ENCODE results near the gene TNFRSF1B. TPM values are rescaled to one million over a fixed set of nuclear protein-coding genes. Genes with fewer than 3 reads are reported as not detected.

Gene TNFRSF1B
- polyA plus RNA-seq, result 0.24 TPM in 1 of 2 replicates, not detected in the other
- polyA minus RNA-seq, result not detected in 2 replicates

DNA sequence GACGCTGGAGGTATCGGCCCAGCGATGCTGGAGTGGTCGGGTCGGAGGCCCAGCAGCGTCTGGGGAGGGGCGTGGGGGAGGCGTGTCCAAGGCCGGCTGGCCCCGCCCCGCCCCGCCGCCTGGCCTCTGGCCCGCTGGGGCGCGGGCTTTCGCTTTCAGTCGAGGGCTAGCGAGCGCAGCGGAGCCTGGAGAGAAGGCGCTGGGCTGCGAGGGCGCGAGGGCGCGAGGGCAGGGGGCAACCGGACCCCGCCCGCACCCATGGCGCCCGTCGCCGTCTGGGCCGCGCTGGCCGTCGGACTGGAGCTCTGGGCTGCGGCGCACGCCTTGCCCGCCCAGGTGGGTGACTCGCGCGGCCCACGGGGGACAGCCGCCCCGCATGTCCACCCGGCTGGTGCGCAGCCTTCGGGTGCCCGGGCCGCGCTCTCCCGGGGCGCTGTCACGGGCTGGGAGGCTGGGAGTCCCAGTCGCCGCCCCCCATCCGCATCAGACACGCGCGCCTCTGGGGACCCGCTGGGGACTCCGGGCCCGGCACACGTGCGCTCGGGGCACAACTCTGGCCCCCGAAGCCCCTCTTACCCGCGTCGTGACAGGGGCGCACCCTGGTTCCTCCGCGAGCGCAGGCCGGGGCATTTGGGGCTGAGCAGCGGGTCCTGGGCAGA is at the start of gene TNFRSF1B:
Gene TNFRSF1B, plus strand, starts transcription at position 158 of the 659 bp plus-strand sequence. Its CDS starts 101 bp downstream, at position 259.
- Histone ChIP-seq H3K27me3 (ENCODE audit: insufficient read depth, low read depth, low read length) (peaks cover 12% of the 10 kb centered on the region), H3K9ac (ENCODE audit: low read length) (no peak within 1 kb of the TSS), H3K4me3 (ENCODE audit: low read length) (no peak within 1 kb of the TSS), H3K79me2 (replicated peaks; ENCODE audit: insufficient read depth, low read length) (no peaks in the 10 kb centered on the region), H3K27ac (ENCODE audit: low read length) (no peak within 1 kb of the TSS), H3F3A (ENCODE audit: insufficient read depth, low read length, poor library complexity, severe bottlenecking) (no peaks in the 10 kb centered on the region), H4K20me1 (ENCODE audit: insufficient read depth) (no peaks in the 10 kb centered on the region), H3K9me2 (ENCODE audit: insufficient read depth, low read length) (no peaks in the 10 kb centered on the region), H3K36me3 (ENCODE audit: insufficient read depth, low read length) (no peaks in the 10 kb centered on the region), H3K9me3 (ENCODE audit: low read length) (no peaks in the 10 kb centered on the region), H2AFZ (ENCODE audit: low read depth, low read length) (no peak within 1 kb of the TSS), H3K4me2 (ENCODE audit: low read length) (no peak within 1 kb of the TSS)
- TF ChIP-seq SMC3 (conservative IDR thresholded peaks at IDR 0.05; ENCODE audit: poor library complexity) (no peak), EZH2 (IDR thresholded peaks at IDR 0.05; ENCODE audit: borderline replicate concordance, insufficient read depth, low read length, poor library complexity, severe bottlenecking) (no peak), POLR2AphosphoS5 (IDR thresholded peaks at IDR 0.05) (no peak), EP300 (conservative IDR thresholded peaks at IDR 0.05; ENCODE audit: poor library complexity, severe bottlenecking) (no peak), RAD21 (conservative IDR thresholded peaks at IDR 0.05) (no peak), REST (IDR thresholded peaks at IDR 0.05; ENCODE audit: borderline replicate concordance) (no peak), MXI1 (conservative IDR thresholded peaks at IDR 0.05; ENCODE audit: poor library complexity, severe bottlenecking) (no peak), TAF1 (IDR thresholded peaks at IDR 0.05; ENCODE audit: low read depth) (no peak)
- TF ChIP-seq, protein P1, sequence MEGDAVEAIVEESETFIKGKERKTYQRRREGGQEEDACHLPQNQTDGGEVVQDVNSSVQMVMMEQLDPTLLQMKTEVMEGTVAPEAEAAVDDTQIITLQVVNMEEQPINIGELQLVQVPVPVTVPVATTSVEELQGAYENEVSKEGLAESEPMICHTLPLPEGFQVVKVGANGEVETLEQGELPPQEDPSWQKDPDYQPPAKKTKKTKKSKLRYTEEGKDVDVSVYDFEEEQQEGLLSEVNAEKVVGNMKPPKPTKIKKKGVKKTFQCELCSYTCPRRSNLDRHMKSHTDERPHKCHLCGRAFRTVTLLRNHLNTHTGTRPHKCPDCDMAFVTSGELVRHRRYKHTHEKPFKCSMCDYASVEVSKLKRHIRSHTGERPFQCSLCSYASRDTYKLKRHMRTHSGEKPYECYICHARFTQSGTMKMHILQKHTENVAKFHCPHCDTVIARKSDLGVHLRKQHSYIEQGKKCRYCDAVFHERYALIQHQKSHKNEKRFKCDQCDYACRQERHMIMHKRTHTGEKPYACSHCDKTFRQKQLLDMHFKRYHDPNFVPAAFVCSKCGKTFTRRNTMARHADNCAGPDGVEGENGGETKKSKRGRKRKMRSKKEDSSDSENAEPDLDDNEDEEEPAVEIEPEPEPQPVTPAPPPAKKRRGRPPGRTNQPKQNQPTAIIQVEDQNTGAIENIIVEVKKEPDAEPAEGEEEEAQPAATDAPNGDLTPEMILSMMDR (IDR thresholded peaks at IDR 0.05; ENCODE audit: poor library complexity, severe bottlenecking), result no peak

DNA sequence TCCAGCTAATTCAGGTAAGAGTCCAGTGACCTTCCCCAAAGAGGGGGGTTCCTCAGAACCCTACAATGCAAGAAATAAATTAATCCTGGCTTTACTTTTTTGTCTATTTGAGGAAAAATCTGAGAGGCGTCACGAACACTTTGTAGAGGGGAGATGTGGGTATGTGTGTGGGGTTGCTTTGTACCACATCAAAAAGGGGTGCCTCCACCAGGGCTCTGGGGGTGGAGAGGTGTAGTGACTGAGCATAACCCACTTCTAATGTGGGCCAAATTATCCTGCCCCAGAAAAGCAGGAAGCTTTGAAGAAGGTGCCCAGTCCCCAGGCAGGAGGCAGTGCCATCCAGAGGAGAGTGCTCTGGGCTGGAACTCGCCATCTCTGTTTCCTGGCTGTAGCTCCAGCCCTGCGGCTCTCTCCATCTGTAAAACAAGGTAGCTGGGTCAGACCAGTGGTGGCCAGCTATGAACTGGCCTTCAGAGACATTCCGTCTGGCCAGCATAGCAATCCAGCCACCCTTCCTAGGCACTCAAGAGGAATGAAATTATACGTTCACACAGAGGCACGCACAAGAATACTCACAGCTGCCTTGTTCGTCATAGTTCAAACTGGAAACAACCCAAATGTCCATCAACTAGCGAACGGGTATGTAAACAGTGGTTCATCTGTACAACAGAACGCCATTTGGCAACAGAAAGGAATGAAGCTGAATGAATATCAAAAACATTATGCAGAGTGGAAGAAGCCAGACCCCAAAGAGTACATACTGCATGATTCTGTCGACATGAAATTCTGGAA is 45.4 kb upstream of the TNFRSF1B start:
- Histone ChIP-seq H3K4me2 (ENCODE audit: low read length) (no peak overlapping the region), H3K27me3 (ENCODE audit: insufficient read depth, low read depth, low read length) (no peaks in the 10 kb centered on the region), H3K36me3 (ENCODE audit: insufficient read depth, low read length) (no peaks in the 10 kb centered on the region), H4K20me1 (ENCODE audit: insufficient read depth) (no peaks in the 10 kb centered on the region), H3K79me2 (replicated peaks; ENCODE audit: insufficient read depth, low read length) (no peaks in the 10 kb centered on the region), H3K27ac (ENCODE audit: low read length) (no peak overlapping the region), H3K9me3 (ENCODE audit: low read length) (no peaks in the 10 kb centered on the region), H3K9ac (ENCODE audit: low read length) (no peak overlapping the region), H3F3A (ENCODE audit: insufficient read depth, low read length, poor library complexity, severe bottlenecking) (no peaks in the 10 kb centered on the region), H3K4me3 (ENCODE audit: low read length) (no peak overlapping the region), H3K9me2 (ENCODE audit: insufficient read depth, low read length) (no peaks in the 10 kb centered on the region), H2AFZ (ENCODE audit: low read depth, low read length) (no peak overlapping the region)
- TF ChIP-seq SMC3 (conservative IDR thresholded peaks at IDR 0.05; ENCODE audit: poor library complexity) (no peak), MXI1 (conservative IDR thresholded peaks at IDR 0.05; ENCODE audit: poor library complexity, severe bottlenecking) (no peak), TAF1 (IDR thresholded peaks at IDR 0.05; ENCODE audit: low read depth) (no peak), POLR2AphosphoS5 (IDR thresholded peaks at IDR 0.05) (no peak), EZH2 (IDR thresholded peaks at IDR 0.05; ENCODE audit: borderline replicate concordance, insufficient read depth, low read length, poor library complexity, severe bottlenecking) (no peak)

Data from neural cell (in vitro differentiated cells).